Loucy (cell line): Measurements from ENCODE around the gene KRTAP1-3.

Experiments
- H2AFZ ChIP-seq: fragments of 200-600 bp; sonication (generic); 2 replicates; pipeline ENCODE4 v1.6.0; 2016; ENCODE audit warnings: antibody characterized with exemption, mild to moderate bottlenecking, low read length, moderate library complexity
- H3F3A ChIP-seq: fragments of 200-600 bp; 2 replicates; pipeline ENCODE4 v1.6.0; 2016; ENCODE audit warnings: antibody characterized with exemption, low read depth, mild to moderate bottlenecking
- H3K27me3 ChIP-seq: fragments of 200-600 bp; sonication (generic); 2 replicates; pipeline ENCODE4 v1.6.1; 2014; ENCODE audit warnings: low read length, mild to moderate bottlenecking; ENCODE audit not compliant: insufficient read depth, poor library complexity, severe bottlenecking
- H3K36me3 ChIP-seq: fragments of 200-600 bp; sonication (generic); 2 replicates; pipeline ENCODE4 v1.6.1; 2016; ENCODE audit warnings: low read length; ENCODE audit not compliant: insufficient read depth
- H3K4me1 ChIP-seq: fragments of 200-600 bp; sonication (generic); 2 replicates; pipeline ENCODE4 v1.5.1; 2014; ENCODE audit warnings: low read length, mild to moderate bottlenecking; ENCODE audit not compliant: insufficient read depth, poor library complexity, severe bottlenecking
- H3K4me2 ChIP-seq: fragments of 200-600 bp; sonication (generic); 2 replicates; pipeline ENCODE4 v1.6.0; 2014; ENCODE audit warnings: antibody characterized with exemption, low read length, low read depth, mild to moderate bottlenecking; ENCODE audit not compliant: poor library complexity, severe bottlenecking
- H3K4me3 ChIP-seq: fragments of 200-600 bp; sonication (generic); 2 replicates; pipeline ENCODE4 v1.5.1; 2014; ENCODE audit warnings: low read length, mild to moderate bottlenecking, mixed read lengths; ENCODE audit not compliant: poor library complexity, severe bottlenecking
- H3K79me2 ChIP-seq: fragments of 200-600 bp; sonication (generic); 2 replicates; pipeline ENCODE4 v1.6.1; 2014; ENCODE audit warnings: low read length; ENCODE audit not compliant: insufficient read depth
- H3K9ac ChIP-seq: fragments of 200-600 bp; sonication (generic); 2 replicates; pipeline ENCODE4 v1.6.0; 2014; ENCODE audit warnings: mild to moderate bottlenecking, low read depth, low read length, moderate library complexity; ENCODE audit not compliant: poor library complexity, severe bottlenecking
- H3K9me2 ChIP-seq: fragments of 200-600 bp; sonication (generic); replicated peaks from 2 replicates; pipeline ENCODE4 v1.6.1; 2016; ENCODE audit warnings: low read depth, low read length, mixed read lengths
- H3K9me3 ChIP-seq: fragments of 200-600 bp; sonication (generic); 2 replicates; pipeline ENCODE4 v1.6.1; 2014; ENCODE audit warnings: mild to moderate bottlenecking, antibody characterized with exemption, low read length, low read depth; ENCODE audit not compliant: insufficient read depth
- H4K20me1 ChIP-seq: fragments of 200-600 bp; sonication (generic); 2 replicates; pipeline ENCODE4 v1.6.0; 2014; ENCODE audit warnings: antibody characterized with exemption, low read length, mild to moderate bottlenecking; ENCODE audit not compliant: insufficient read depth, poor library complexity, severe bottlenecking
- CTCF ChIP-seq: fragments of 200-600 bp; sonication (generic); conservative IDR thresholded peaks from 2 replicates; pipeline ENCODE4 v1.5.1; 2014; ENCODE audit warnings: mild to moderate bottlenecking, antibody characterized with exemption, low read length
- EZH2phosphoT487 ChIP-seq: fragments of 200-600 bp; IDR thresholded peaks from 2 replicates; pipeline ENCODE4 v1.6.1; 2018; ENCODE audit warnings: antibody characterized with exemption, mild to moderate bottlenecking, moderate library complexity, borderline replicate concordance

KRTAP1-3 gene

GRCh38 chr17:40992666-40993065 is 42.0 kb downstream of the KRTAP1-3 start:
- Histone ChIP-seq H3K9ac (no peak overlapping the region), H2AFZ (no peak overlapping the region), H3K4me3 (no peak overlapping the region), H3K9me3 (no peaks in the 10 kb centered on the region), H3K4me2 (no peak overlapping the region), H3K27me3 (no peaks in the 10 kb centered on the region), H4K20me1 (no peaks in the 10 kb centered on the region), H3K36me3 (no peaks in the 10 kb centered on the region), H3F3A (no peaks in the 10 kb centered on the region), H3K9me2 (no peaks in the 10 kb centered on the region), H3K79me2 (no peaks in the 10 kb centered on the region), H3K4me1 (no peaks in the 10 kb centered on the region)
- no peak for TF ChIP-seq EZH2phosphoT487
- TF ChIP-seq CTCF = no peak

GRCh38 chr17:40986920-40987319 is 47.8 kb downstream of the KRTAP1-3 start:
- Histone ChIP-seq H3K9ac (no peak overlapping the region), H3K27me3 (peaks cover 12% of the 10 kb centered on the region), H3K9me3 (no peaks in the 10 kb centered on the region), H2AFZ (no peak overlapping the region), H3K79me2 (no peaks in the 10 kb centered on the region), H3K4me1 (no peaks in the 10 kb centered on the region), H3F3A (no peaks in the 10 kb centered on the region), H4K20me1 (no peaks in the 10 kb centered on the region), H3K4me3 (no peak overlapping the region), H3K4me2 (no peak overlapping the region), H3K9me2 (no peaks in the 10 kb centered on the region), H3K36me3 (no peaks in the 10 kb centered on the region)
- TF ChIP-seq EZH2phosphoT487 = no peak
- no peak for TF ChIP-seq CTCF

- H3K79me2 ChIP-seq = no peaks in the 10 kb centered on the region
- H3K4me1 ChIP-seq = no peaks in the 10 kb centered on the region
- H3K36me3 ChIP-seq = no peaks in the 10 kb centered on the region
- H3K27me3 ChIP-seq = peaks cover 12% of the 10 kb centered on the region
- no peaks in the 10 kb centered on the region for H3F3A ChIP-seq
- no peak within 1 kb of the TSS for H3K4me2 ChIP-seq
- H3K4me3 ChIP-seq = no peak within 1 kb of the TSS
- H3K9ac ChIP-seq = no peak within 1 kb of the TSS
- H2AFZ ChIP-seq = no peak within 1 kb of the TSS
- H4K20me1 ChIP-seq = no peaks in the 10 kb centered on the region
- H3K9me3 ChIP-seq = no peaks in the 10 kb centered on the region
- H3K9me2 ChIP-seq = no peaks in the 10 kb centered on the region
- no peak for TF ChIP-seq CTCF
- TF ChIP-seq EZH2phosphoT487 = no peak
Observed at GRCh38 chr17:40984226-40984625, 50.4 kb downstream of the KRTAP1-3 start, which contains the start of gene KRT40. KRT40 (minus strand) TSS chr17:40984326; CDS start chr17:40984273, 53 bp downstream.
